ENCODE measurements around the gene CUEDC2. TPM values are rescaled to one million over a fixed set of nuclear protein-coding genes. Genes with fewer than 3 reads are reported as not detected.
A peak's percentile ranks its signal among the peaks of the same experiment; 100 is the strongest.

CUEDC2 gene
- polyA plus RNA-seq, 1 donor, result 38.7 TPM

- Histone ChIP-seq H3K27ac (ENCODE audit: low read length) (no peak overlapping the region), H3K36me3 (ENCODE audit: control insufficient read depth, insufficient read depth, low read length) (peaks cover 29% of the 10 kb centered on the region), H3K27me3 (ENCODE audit: control insufficient read depth, insufficient read depth, low read length) (no peaks in the 10 kb centered on the region), H3K4me3 (ENCODE audit: low read length) (no peak overlapping the region), H3K4me1 (ENCODE audit: control insufficient read depth, insufficient read depth, low read length) (peaks cover 22% of the 10 kb centered on the region), H3K9me3 (ENCODE audit: control insufficient read depth, low read depth, low read length) (no peaks in the 10 kb centered on the region)
- DNase-seq, result no peak
- WGBS (ENCODE audit: insufficient coverage, low lambda C conversion rate), result no CpG with 5 or more reads among the region's 6 CpGs
Observed at GRCh38 chr10:102424916-102425315, 7.5 kb downstream of the CUEDC2 start.

GRCh38 chr10:102424145-102424544 is 8.2 kb downstream of the CUEDC2 start:
- H3K9me3 ChIP-seq (ENCODE audit: control insufficient read depth, low read depth, low read length), result no peaks in the 10 kb centered on the region
- H3K4me1 ChIP-seq (ENCODE audit: control insufficient read depth, insufficient read depth, low read length), result peaks cover 29% of the 10 kb centered on the region
- H3K36me3 ChIP-seq (ENCODE audit: control insufficient read depth, insufficient read depth, low read length), result peaks cover 29% of the 10 kb centered on the region
- no peak overlapping the region for H3K4me3 ChIP-seq (ENCODE audit: low read length)
- WGBS (ENCODE audit: insufficient coverage, low lambda C conversion rate), result no CpG with 5 or more reads among the region's 9 CpGs
- H3K27ac ChIP-seq (ENCODE audit: low read length), result no peak overlapping the region
- DNase-seq, result no peak
- H3K27me3 ChIP-seq (ENCODE audit: control insufficient read depth, insufficient read depth, low read length), result peaks cover 1% of the 10 kb centered on the region

GRCh38 chr10:102423372-102423968 is 8.9 kb downstream of the CUEDC2 start:
- peaks cover 2% of the 10 kb centered on the region for H3K9me3 ChIP-seq (ENCODE audit: control insufficient read depth, low read depth, low read length)
- peaks cover 6% of the 10 kb centered on the region for H3K27me3 ChIP-seq (ENCODE audit: control insufficient read depth, insufficient read depth, low read length)
- peaks cover 33% of the 10 kb centered on the region for H3K4me1 ChIP-seq (ENCODE audit: control insufficient read depth, insufficient read depth, low read length)
- peaks cover 29% of the 10 kb centered on the region for H3K36me3 ChIP-seq (ENCODE audit: control insufficient read depth, insufficient read depth, low read length)
- no peak overlapping the region for H3K4me3 ChIP-seq (ENCODE audit: low read length)
- no peak for DNase-seq
- no peak overlapping the region for H3K27ac ChIP-seq (ENCODE audit: low read length)
- no CpG with 5 or more reads among the region's 13 CpGs for WGBS (ENCODE audit: insufficient coverage, low lambda C conversion rate)

GRCh38 chr10:102422545-102423129 is 9.7 kb downstream of the CUEDC2 start:
- H3K27me3 ChIP-seq (ENCODE audit: control insufficient read depth, insufficient read depth, low read length), result peaks cover 9% of the 10 kb centered on the region
- peaks cover 36% of the 10 kb centered on the region for H3K4me1 ChIP-seq (ENCODE audit: control insufficient read depth, insufficient read depth, low read length)
- H3K9me3 ChIP-seq (ENCODE audit: control insufficient read depth, low read depth, low read length), result peaks cover 2% of the 10 kb centered on the region
- H3K4me3 ChIP-seq (ENCODE audit: low read length), result peak overlapping the region; percentile 74
- H3K36me3 ChIP-seq (ENCODE audit: control insufficient read depth, insufficient read depth, low read length), result peaks cover 29% of the 10 kb centered on the region
- WGBS (ENCODE audit: insufficient coverage, low lambda C conversion rate), result no CpG with 5 or more reads among the region's 28 CpGs
- H3K27ac ChIP-seq (ENCODE audit: low read length), result peak overlapping the region; percentile 92
- DNase-seq, result peak; percentile 83 to 87

GRCh38 chr10:102421757-102422512 is 10.4 kb downstream of the CUEDC2 start:
- Histone ChIP-seq H3K36me3 (ENCODE audit: control insufficient read depth, insufficient read depth, low read length) (peaks cover 25% of the 10 kb centered on the region), H3K4me1 (ENCODE audit: control insufficient read depth, insufficient read depth, low read length) (peaks cover 42% of the 10 kb centered on the region), H3K27ac (ENCODE audit: low read length) (peak overlapping the region; percentile 92), H3K27me3 (ENCODE audit: control insufficient read depth, insufficient read depth, low read length) (peaks cover 12% of the 10 kb centered on the region), H3K9me3 (ENCODE audit: control insufficient read depth, low read depth, low read length) (peaks cover 2% of the 10 kb centered on the region), H3K4me3 (ENCODE audit: low read length) (peak overlapping the region; percentile 74)
- peak in 1 of 2 donors; percentile 66 for DNase-seq
- no CpG with 5 or more reads among the region's 62 CpGs for WGBS (ENCODE audit: insufficient coverage, low lambda C conversion rate)

- H3K36me3 ChIP-seq (ENCODE audit: control insufficient read depth, insufficient read depth, low read length), result peaks cover 23% of the 10 kb centered on the region
- H3K27me3 ChIP-seq (ENCODE audit: control insufficient read depth, insufficient read depth, low read length), result peaks cover 12% of the 10 kb centered on the region
- H3K27ac ChIP-seq (ENCODE audit: low read length), result peak overlapping the region; percentile 92
- peak overlapping the region; percentile 74 for H3K4me3 ChIP-seq (ENCODE audit: low read length)
- peaks cover 2% of the 10 kb centered on the region for H3K9me3 ChIP-seq (ENCODE audit: control insufficient read depth, low read depth, low read length)
- DNase-seq, result no peak
- H3K4me1 ChIP-seq (ENCODE audit: control insufficient read depth, insufficient read depth, low read length), result peaks cover 47% of the 10 kb centered on the region
- no CpG with 5 or more reads among the region's 14 CpGs for WGBS (ENCODE audit: insufficient coverage, low lambda C conversion rate)
Observed at GRCh38 chr10:102421507-102421756, 10.9 kb downstream of the CUEDC2 start.

GRCh38 chr10:102420714-102421506 is 11.5 kb downstream of the CUEDC2 start, which contains the start of gene FBXL15:
FBXL15 (plus strand) TSS chr10:102420836; CDS start chr10:102421130, 294 bp downstream.
- Histone ChIP-seq H3K4me1 (ENCODE audit: control insufficient read depth, insufficient read depth, low read length) (peaks cover 49% of the 10 kb centered on the region), H3K27me3 (ENCODE audit: control insufficient read depth, insufficient read depth, low read length) (peaks cover 12% of the 10 kb centered on the region), H3K4me3 (ENCODE audit: low read length) (peak within 1 kb of the TSS; percentile 74), H3K9me3 (ENCODE audit: control insufficient read depth, low read depth, low read length) (peaks cover 2% of the 10 kb centered on the region), H3K27ac (ENCODE audit: low read length) (peak within 1 kb of the TSS; percentile 92), H3K36me3 (ENCODE audit: control insufficient read depth, insufficient read depth, low read length) (peaks cover 21% of the 10 kb centered on the region)
- DNase-seq, result peak; percentile 96 to 98
- no CpG with 5 or more reads among the region's 66 CpGs for WGBS (ENCODE audit: insufficient coverage, low lambda C conversion rate)

GRCh38 chr10:102420181-102420713 is 12.1 kb downstream of the CUEDC2 start:
- WGBS (ENCODE audit: insufficient coverage, low lambda C conversion rate), result no CpG with 5 or more reads among the region's 21 CpGs
- DNase-seq, result no peak
- peak overlapping the region; percentile 92 for H3K27ac ChIP-seq (ENCODE audit: low read length)

GRCh38 chr10:102419269-102420180 is 12.8 kb downstream of the CUEDC2 start:
- Histone ChIP-seq H3K4me3 (ENCODE audit: low read length) (peak overlapping the region; percentile 74), H3K27ac (ENCODE audit: low read length) (peak overlapping the region; percentile 92), H3K4me1 (ENCODE audit: control insufficient read depth, insufficient read depth, low read length) (peaks cover 49% of the 10 kb centered on the region), H3K27me3 (ENCODE audit: control insufficient read depth, insufficient read depth, low read length) (peaks cover 12% of the 10 kb centered on the region), H3K36me3 (ENCODE audit: control insufficient read depth, insufficient read depth, low read length) (peaks cover 16% of the 10 kb centered on the region), H3K9me3 (ENCODE audit: control insufficient read depth, low read depth, low read length) (peaks cover 7% of the 10 kb centered on the region)
- WGBS (ENCODE audit: insufficient coverage, low lambda C conversion rate), result no CpG with 5 or more reads among the region's 54 CpGs
- DNase-seq, result peak in 1 of 2 donors; percentile 57

More at GRCh38 chr10:102420181-102420713, 12.1 kb downstream of the CUEDC2 start:
- Histone ChIP-seq H3K9me3 (ENCODE audit: control insufficient read depth, low read depth, low read length) (peaks cover 2% of the 10 kb centered on the region), H3K36me3 (ENCODE audit: control insufficient read depth, insufficient read depth, low read length) (peaks cover 21% of the 10 kb centered on the region), H3K4me1 (ENCODE audit: control insufficient read depth, insufficient read depth, low read length) (peaks cover 49% of the 10 kb centered on the region), H3K27me3 (ENCODE audit: control insufficient read depth, insufficient read depth, low read length) (peaks cover 12% of the 10 kb centered on the region), H3K4me3 (ENCODE audit: low read length) (peak overlapping the region; percentile 74)

Data from large intestine (tissue), 3 donors.